ENCODE results near the gene BAHCC1.
A peak's percentile ranks its signal among the peaks of the same experiment; 100 is the strongest.

BAHCC1 gene

GRCh38 chr17:81429821-81430551 lies 34.7 kb downstream of the BAHCC1 start (continued):
- TF ChIP-seq, protein P1, sequence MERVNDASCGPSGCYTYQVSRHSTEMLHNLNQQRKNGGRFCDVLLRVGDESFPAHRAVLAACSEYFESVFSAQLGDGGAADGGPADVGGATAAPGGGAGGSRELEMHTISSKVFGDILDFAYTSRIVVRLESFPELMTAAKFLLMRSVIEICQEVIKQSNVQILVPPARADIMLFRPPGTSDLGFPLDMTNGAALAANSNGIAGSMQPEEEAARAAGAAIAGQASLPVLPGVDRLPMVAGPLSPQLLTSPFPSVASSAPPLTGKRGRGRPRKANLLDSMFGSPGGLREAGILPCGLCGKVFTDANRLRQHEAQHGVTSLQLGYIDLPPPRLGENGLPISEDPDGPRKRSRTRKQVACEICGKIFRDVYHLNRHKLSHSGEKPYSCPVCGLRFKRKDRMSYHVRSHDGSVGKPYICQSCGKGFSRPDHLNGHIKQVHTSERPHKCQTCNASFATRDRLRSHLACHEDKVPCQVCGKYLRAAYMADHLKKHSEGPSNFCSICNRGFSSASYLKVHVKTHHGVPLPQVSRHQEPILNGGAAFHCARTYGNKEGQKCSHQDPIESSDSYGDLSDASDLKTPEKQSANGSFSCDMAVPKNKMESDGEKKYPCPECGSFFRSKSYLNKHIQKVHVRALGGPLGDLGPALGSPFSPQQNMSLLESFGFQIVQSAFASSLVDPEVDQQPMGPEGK (tag by site-specific recombination; IDR thresholded peaks at IDR 0.05): peak; percentile 35; the same call in 1 of the 2 replicates

GRCh38 chr17:81431545-81432482 lies 36.6 kb downstream of the BAHCC1 start:
- ChIA-PET POLR2A (interaction anchor here (4.1 kb wide), 1 partner anchor 12 kb away, joined by 13 read pairs; no protein-coding TSS in a partner anchor), CTCF (interaction anchor here (3.9 kb wide), 1 partner anchor 8 kb away, joined by 21 read pairs; no protein-coding TSS in a partner anchor)
- peaks cover 2% of the 10 kb centered on the region; the same call in 1 of the 2 replicates for H3K4me1 ChIP-seq (ENCODE audit: control insufficient read depth, insufficient read depth, low read length)
- TF ChIP-seq ZNF626 (tag by site-specific recombination; IDR thresholded peaks at IDR 0.05): no peak
- 0 out of 2 replicates have a peak, but pooled peaks have one; percentile 30 for TF ChIP-seq KLF7 (tag by site-specific recombination; IDR thresholded peaks at IDR 0.05; ENCODE audit: borderline replicate concordance)
- TF ChIP-seq ZNF843 (tag by site-specific recombination; IDR thresholded peaks at IDR 0.05): no peak
- no peak; the same call in 1 of the 2 replicates for TF ChIP-seq KLF8 (tag by site-specific recombination; IDR thresholded peaks at IDR 0.05)
- TF ChIP-seq ZNF26 (tag by site-specific recombination; IDR thresholded peaks at IDR 0.05): no peak
- TF ChIP-seq BCL11A (tag by site-specific recombination; IDR thresholded peaks at IDR 0.05; ENCODE audit: low read depth): 0 out of 2 replicates have a peak, but pooled peaks have one; percentile 46
- TF ChIP-seq ZNF501 (tag by site-specific recombination; IDR thresholded peaks at IDR 0.05): no peak
- no peak for TF ChIP-seq ZNF548 (tag by site-specific recombination; IDR thresholded peaks at IDR 0.05)
- no peak for TF ChIP-seq MYNN (tag by site-specific recombination; IDR thresholded peaks at IDR 0.05; ENCODE audit: borderline replicate concordance)
- peak; percentile 60; the same call in 1 of the 2 replicates for TF ChIP-seq ZBTB7A (tag by site-specific recombination; IDR thresholded peaks at IDR 0.05; ENCODE audit: low read depth)
- peak; percentile 38; the same call in 1 of the 2 replicates for TF ChIP-seq BCL11B (tag by site-specific recombination; IDR thresholded peaks at IDR 0.05; ENCODE audit: low read depth)
- TF ChIP-seq ZNF629 (tag by site-specific recombination; IDR thresholded peaks at IDR 0.05): 0 out of 2 replicates have a peak, but pooled peaks have one; percentile 18
- TF ChIP-seq, protein P2, sequence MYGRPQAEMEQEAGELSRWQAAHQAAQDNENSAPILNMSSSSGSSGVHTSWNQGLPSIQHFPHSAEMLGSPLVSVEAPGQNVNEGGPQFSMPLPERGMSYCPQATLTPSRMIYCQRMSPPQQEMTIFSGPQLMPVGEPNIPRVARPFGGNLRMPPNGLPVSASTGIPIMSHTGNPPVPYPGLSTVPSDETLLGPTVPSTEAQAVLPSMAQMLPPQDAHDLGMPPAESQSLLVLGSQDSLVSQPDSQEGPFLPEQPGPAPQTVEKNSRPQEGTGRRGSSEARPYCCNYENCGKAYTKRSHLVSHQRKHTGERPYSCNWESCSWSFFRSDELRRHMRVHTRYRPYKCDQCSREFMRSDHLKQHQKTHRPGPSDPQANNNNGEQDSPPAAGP (tag by site-specific recombination; IDR thresholded peaks at IDR 0.05): 0 out of 2 replicates have a peak, but pooled peaks have one; percentile 29
- peak; percentile 20; the same call in 1 of the 2 replicates for TF ChIP-seq SP7 (tag by site-specific recombination; IDR thresholded peaks at IDR 0.05)
- TF ChIP-seq, protein P3, sequence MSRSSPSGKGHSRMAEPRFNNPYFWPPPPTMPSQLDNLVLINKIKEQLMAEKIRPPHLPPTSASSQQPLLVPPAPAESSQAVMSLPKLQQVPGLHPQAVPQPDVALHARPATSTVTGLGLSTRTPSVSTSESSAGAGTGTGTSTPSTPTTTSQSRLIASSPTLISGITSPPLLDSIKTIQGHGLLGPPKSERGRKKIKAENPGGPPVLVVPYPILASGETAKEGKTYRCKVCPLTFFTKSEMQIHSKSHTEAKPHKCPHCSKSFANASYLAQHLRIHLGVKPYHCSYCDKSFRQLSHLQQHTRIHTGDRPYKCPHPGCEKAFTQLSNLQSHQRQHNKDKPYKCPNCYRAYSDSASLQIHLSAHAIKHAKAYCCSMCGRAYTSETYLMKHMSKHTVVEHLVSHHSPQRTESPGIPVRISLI (tag by site-specific recombination; IDR thresholded peaks at IDR 0.05): no peak
- H3K9me3 ChIP-seq (ENCODE audit: control insufficient read depth, insufficient read depth, low read depth, low read length): no peaks in the 10 kb centered on the region
- H3K4me3 ChIP-seq (ENCODE audit: low read depth, low read length): no peak overlapping the region
- H3K27ac ChIP-seq (ENCODE audit: extremely low read depth, low read depth, low read length): no peak overlapping the region
- H3K36me3 ChIP-seq (ENCODE audit: control insufficient read depth in 2 of 2, insufficient read depth in 1 of 2, low read length in 2 of 2): no peaks in the 10 kb centered on the region

Measured in HEK293 (cell line).